GM10266 (cell line): ENCODE results near the gene UPK2.

Experiments used
- DNase-seq: peaks from one replicate; pipeline ENCODE4 v3.0.0; 2012; ENCODE audit errors: extremely low spot score
- CTCF ChIP-seq: IDR thresholded peaks from 2 replicates; pipeline ENCODE4 v1.5.1; 2012; ENCODE audit warnings: mild to moderate bottlenecking, low read depth; ENCODE audit not compliant: control insufficient read depth, insufficient read depth; ENCODE audit errors: missing control alignments

UPK2 gene

GRCh38 chr11:119000906-119001305 lies 44.8 kb downstream of the UPK2 start:
- no peak for DNase-seq
- TF ChIP-seq CTCF: no peak

DNA sequence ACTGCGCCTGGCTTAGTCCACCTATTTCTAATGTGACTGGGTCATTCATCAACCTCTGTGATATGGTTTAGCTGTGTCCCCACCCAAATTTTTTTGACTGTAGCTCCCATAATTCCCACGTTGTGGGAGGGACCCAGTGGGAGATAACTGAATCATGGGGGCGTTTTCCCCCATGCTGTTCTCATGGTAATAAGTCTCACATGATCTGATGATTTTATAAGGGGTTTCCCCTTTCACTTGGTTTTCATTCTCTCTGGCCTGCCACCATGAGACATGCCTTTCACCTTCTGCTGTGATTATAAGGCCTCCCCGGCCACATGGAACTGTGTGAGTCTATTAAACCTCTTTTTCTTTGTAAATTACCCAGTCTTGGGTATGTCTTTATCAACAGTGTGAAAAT lies 50.6 kb downstream of the UPK2 start:
- DNase-seq: no peak
- no peak for TF ChIP-seq CTCF
